ENCODE results near the gene GFAP. TPM values are rescaled to one million over a fixed set of nuclear protein-coding genes. Genes with fewer than 3 reads are reported as not detected.

GFAP gene
- polyA plus RNA-seq, 3 donors = 0.67 to 1.1 (median 0.89) TPM

- DNase-seq (ENCODE audit: low read depth in 3 of 3, low spot score in 2 of 3) = no peak
Observed at GRCh38 chr17:44915862-44916780, 821 bp upstream of the GFAP start.

- no peak for DNase-seq (ENCODE audit: low read depth in 3 of 3, low spot score in 2 of 3)
Observed at GRCh38 chr17:44914698-44915271, 515 bp downstream of the GFAP start.

GRCh38 chr17:44914148-44914547, 1.2 kb downstream of the GFAP start:
- DNase-seq (ENCODE audit: low read depth in 3 of 3, low spot score in 2 of 3) = no peak

- no peak for DNase-seq (ENCODE audit: low read depth in 3 of 3, low spot score in 2 of 3)
Observed at GRCh38 chr17:44913676-44914075, 1.6 kb downstream of the GFAP start.

GRCh38 chr17:44912763-44913544, 2.3 kb downstream of the GFAP start:
- no peak for DNase-seq (ENCODE audit: low read depth in 3 of 3, low spot score in 2 of 3)

- DNase-seq (ENCODE audit: low read depth in 3 of 3, low spot score in 2 of 3) = peak in 1 of 3 donors; percentile 23
Observed at GRCh38 chr17:44911133-44912001, 3.9 kb downstream of the GFAP start.

- DNase-seq (ENCODE audit: low read depth in 3 of 3, low spot score in 2 of 3) = no peak
Observed at GRCh38 chr17:44910231-44911106, 4.8 kb downstream of the GFAP start.

GRCh38 chr17:44909681-44910144, 5.6 kb downstream of the GFAP start:
- DNase-seq (ENCODE audit: low read depth in 3 of 3, low spot score in 2 of 3) = no peak

- DNase-seq (ENCODE audit: low read depth in 3 of 3, low spot score in 2 of 3) = no peak
Observed at GRCh38 chr17:44908761-44909326, 6.5 kb downstream of the GFAP start.

- DNase-seq (ENCODE audit: low read depth in 3 of 3, low spot score in 2 of 3) = no peak
Observed at GRCh38 chr17:44907729-44908470, 7.4 kb downstream of the GFAP start.

- no peak for DNase-seq (ENCODE audit: low read depth in 3 of 3, low spot score in 2 of 3)
Observed at GRCh38 chr17:44906763-44907728, 8.3 kb downstream of the GFAP start.

GRCh38 chr17:44906010-44906646, 9.2 kb downstream of the GFAP start:
- DNase-seq (ENCODE audit: low read depth in 3 of 3, low spot score in 2 of 3) = no peak

- DNase-seq (ENCODE audit: low read depth in 3 of 3, low spot score in 2 of 3) = no peak
Observed at GRCh38 chr17:44905006-44906000, 10.0 kb downstream of the GFAP start.

- no peak for DNase-seq (ENCODE audit: low read depth in 3 of 3, low spot score in 2 of 3)
Observed at GRCh38 chr17:44904001-44904984, 11.0 kb downstream of the GFAP start.

Measured in right renal cortex interstitium (tissue), 3 donors.